GM18858 (cell line): ENCODE measurements around the gene HTR3C.
"Not testable (repeated sequence)": the region's sequence is repeated elsewhere in the genome, so short reads cannot be mapped to it uniquely, and the experiment has no call there.

Source experiments
- ATAC-seq: cut with Tn5 transposase; IDR thresholded peaks from one replicate; pipeline ENCODE4 v1.9.1; 2021; ENCODE audit not compliant: unreplicated experiment

HTR3C gene

GRCh38 chr3:184030536-184030935, 22.3 kb upstream of the HTR3C start:
- no peak for ATAC-seq

DNA sequence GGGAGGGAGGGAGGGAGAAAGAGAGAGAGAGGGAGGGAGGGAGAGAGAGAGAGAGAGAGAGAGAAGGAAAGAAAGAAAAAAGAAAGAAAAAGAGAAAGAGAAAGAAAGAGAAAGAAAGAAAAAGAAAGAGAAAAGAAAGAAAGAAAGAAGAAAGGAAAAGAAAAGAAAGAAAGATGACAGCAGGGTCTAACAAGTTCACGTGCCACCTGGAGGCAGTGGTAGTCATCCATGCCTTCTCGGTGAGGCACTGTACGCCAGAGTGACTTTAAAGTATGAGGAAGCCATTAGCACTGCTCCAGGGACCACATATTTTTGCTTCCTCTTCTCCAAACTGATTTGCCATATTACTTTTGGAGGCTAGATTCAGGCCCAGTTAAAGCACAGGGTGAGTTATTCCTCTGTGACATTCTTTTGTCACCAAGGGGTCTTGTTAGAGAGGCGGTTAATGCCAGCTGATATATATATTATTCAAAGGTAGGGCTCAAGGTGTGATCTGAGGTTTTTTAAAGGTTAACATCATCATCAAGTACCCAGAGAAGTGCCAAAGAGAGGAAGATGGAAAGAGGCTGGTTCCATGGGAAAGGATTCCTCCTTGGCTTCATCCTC, 21.6 kb upstream of the HTR3C start, which contains the start of gene HTR3D:
Gene HTR3D (plus strand): TSS at position 556 of the 606 bp plus-strand sequence. CDS start 0 bp downstream, at position 556.
- no peak for ATAC-seq

GRCh38 chr3:184037816-184038215, 15.0 kb upstream of the HTR3C start:
- ATAC-seq = no peak

GRCh38 chr3:184038307-184038706, 14.5 kb upstream of the HTR3C start:
- ATAC-seq = not testable (repeated sequence)

DNA sequence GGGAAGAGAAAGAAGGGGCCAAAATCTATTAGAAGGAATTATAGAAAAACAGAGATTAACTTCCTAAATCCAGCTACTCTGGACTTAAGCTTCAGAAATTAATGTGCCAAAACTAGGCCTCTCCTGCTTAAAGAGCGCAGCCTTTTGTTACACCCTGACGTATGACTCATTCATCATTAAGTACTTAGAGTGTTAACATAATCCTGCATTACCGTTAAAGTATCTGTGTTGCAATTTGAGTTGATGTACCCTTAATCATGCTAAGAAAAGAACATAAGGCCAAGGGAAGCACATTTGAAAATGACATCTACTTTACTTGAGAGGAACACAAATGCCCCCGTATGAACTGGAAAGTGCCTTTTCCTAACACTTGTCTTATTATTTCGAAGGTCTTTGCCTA, 13.4 kb upstream of the HTR3C start:
- no peak for ATAC-seq

GRCh38 chr3:184040010-184040409, 12.8 kb upstream of the HTR3C start:
- ATAC-seq = no peak

DNA sequence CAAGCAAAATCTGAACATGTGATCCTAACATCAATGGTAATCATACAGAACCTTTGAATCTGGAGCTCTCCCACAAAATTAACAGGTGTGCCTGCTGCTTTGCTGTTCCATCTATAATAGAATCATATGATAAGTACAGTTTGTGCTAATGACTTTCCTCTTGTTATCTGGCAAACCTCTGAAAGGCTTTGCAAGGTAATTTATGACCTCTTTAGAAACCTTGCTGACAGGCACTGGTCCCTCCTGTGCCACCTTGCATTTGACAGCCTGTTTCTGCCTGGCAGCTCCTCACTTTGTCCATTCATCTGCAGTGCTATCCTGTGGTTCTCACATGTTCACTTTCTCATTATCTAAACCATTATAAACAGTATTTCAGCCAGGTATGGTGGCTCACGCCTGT, 10.2 kb upstream of the HTR3C start:
- no peak for ATAC-seq

- ATAC-seq = no peak
Observed at GRCh38 chr3:184045995-184046394, 6.9 kb upstream of the HTR3C start.

DNA sequence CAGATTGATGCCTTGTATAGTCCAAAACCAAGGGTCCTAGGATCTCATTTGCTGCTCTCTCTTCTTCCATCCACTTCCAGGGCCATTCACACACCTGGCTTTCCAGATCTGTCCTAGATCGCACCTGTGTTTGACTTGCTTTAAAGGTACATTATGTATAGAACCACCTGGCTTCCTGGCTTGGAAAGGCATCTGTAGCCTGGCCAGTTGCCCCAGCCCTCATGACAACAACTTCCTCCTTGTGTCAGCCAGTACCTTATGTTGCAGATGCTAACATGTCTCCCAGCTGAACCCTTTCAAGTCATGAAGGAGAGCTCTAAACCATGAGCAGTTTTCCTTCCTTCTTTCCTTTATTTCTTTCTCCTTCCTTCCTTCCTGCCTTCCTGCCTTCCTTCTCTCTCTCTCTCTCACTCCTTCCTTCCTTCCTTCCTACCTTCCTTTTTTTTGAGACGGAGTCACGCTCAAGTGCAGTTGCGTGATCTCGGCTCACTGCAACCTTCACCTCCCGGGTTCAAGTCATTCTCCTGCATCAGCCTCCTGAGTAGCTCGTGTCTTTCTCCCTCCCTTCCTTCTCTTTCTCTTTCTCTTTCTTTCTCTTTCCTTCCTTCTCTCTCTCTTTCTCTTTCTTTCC, 2.5 kb upstream of the HTR3C start:
- ATAC-seq = no peak

- no peak for ATAC-seq
Observed at GRCh38 chr3:184058029-184058428, 5.2 kb downstream of the HTR3C start.

GRCh38 chr3:184059424-184059823, 6.6 kb downstream of the HTR3C start:
- ATAC-seq = no peak

GRCh38 chr3:184062637-184063036, 9.8 kb downstream of the HTR3C start:
- ATAC-seq = no peak

- no peak for ATAC-seq
Observed at GRCh38 chr3:184066211-184066610, 13.4 kb downstream of the HTR3C start.

- no peak for ATAC-seq
Observed at GRCh38 chr3:184067573-184068055, 14.8 kb downstream of the HTR3C start.

DNA sequence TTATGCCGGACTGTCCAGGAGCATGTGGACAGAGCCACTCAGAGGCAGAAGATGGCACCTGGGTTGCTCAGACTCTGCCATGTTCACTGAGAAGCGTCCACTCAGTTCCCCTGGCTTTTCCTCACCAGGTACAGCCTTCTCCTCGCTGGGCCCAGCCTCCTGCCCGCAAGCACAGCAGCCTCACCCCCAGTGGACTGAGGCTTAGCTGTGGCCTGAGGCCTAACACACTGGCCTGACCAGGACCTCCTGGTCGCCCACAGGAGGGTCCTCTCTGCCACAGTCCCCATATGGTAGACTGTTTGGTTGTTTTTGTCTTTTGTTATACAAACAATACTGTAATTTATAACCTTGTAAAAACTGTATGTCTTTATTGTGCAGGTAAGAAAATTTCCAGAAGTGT, 15.5 kb downstream of the HTR3C start:
- ATAC-seq = no peak

DNA sequence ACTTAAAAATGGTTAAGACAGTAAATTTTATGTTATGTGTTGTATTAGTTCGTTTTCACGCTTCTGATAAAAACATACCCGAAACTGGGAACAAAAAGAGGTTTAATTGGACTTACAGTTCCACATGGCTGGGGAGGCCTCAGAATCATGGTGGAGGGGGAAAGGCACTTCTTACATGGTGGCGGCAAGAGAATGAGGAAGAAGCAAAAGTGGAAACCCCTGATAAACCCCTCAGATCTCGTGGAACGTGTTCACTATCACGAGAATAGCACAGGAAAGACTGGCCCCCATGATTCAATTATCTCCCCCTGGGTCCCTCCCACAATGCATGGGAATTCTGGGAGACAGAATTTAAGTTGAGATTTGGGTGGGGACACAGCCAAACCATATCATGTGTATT, 18.3 kb downstream of the HTR3C start:
- not testable (repeated sequence) for ATAC-seq

GRCh38 chr3:184073621-184074020, 20.8 kb downstream of the HTR3C start:
- no peak for ATAC-seq

- ATAC-seq = no peak
Observed at GRCh38 chr3:184075901-184076300, 23.1 kb downstream of the HTR3C start.

DNA sequence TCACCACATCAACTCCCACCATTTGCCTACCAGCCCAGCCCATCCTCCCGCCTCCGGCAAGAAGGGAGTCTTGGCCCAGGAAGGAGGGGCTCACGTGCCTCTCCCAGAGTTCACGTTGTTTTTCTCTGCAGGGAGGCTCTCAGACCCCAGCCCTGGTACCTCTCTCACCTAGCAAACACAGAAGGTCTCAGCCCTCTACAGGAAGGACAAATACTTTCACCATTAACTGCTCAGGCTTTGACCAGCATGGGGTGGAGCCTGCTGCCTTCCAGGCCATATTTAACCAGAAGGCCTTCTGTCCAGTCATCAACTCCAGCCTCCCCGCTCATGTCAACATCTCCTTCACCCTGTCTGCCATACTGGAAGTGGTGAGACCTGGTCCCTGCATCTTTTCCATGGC, 25.0 kb downstream of the HTR3C start:
- no peak for ATAC-seq

GRCh38 chr3:184078851-184079250, 26.0 kb downstream of the HTR3C start:
- ATAC-seq = no peak

DNA sequence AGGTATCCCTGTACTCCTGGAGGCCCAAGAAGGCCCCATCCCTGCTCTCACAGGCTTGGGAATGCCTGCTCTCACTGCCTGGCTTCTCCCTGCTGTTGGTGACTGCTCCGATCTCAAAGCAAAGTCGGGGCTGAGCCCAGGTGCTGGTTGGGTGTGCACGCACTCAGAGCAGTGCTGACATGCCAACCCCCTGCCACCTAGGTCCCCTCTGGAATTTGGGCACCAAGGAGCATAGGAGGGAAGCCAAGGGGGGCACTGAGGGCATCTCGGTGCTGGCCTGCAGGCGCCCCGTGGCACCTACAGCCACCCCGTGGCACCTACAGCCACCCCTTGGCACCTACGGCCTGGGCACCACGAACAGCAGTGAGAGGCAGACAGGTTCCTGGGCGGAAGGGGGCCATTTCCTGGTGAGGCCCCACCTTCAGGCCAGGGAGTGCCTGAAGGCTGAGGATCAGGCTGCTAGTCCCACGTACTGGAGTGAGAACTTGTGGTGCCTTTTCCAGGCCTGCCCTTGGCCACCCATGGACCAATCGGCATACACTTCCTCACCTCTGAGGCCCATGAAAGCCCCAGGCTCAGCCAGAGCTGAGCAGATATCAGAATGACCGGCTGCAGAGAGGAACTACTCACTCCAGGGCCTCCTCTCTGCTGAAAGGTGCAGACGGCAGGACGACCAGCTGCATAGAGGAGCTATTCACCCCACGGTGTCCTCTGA, 28.4 kb downstream of the HTR3C start:
- no peak for ATAC-seq

DNA sequence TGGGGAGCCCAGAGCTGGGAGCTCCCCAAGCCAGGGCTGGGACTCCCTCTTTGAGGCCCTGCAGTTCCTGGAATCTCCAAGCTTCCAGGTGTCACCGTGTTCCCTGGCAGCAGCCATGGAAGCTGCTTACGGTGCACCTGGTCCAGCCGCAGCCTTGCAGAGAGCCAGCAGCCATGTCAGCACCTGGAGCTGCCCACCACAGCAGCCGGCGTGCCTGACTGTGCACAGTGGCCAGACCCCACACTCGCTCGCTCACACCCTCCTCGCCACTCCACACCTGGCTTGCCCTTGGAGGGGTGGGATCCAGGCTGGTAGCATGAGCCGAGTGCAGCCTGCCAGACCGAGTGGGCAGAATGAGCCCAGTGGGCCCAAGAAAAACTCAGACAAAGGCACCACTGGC, 29.2 kb downstream of the HTR3C start:
- ATAC-seq = no peak
